GM18909 (cell line): ENCODE data around the gene F7.
"Not testable (repeated sequence)": the region's sequence is repeated elsewhere in the genome, so short reads cannot be mapped to it uniquely, and the experiment has no call there.

Source experiments
- ATAC-seq: cut with Tn5 transposase; IDR thresholded peaks from one replicate; pipeline ENCODE4 v1.9.1; 2021; ENCODE audit warnings: mild to moderate bottlenecking; ENCODE audit not compliant: unreplicated experiment, poor library complexity

Gene F7

DNA sequence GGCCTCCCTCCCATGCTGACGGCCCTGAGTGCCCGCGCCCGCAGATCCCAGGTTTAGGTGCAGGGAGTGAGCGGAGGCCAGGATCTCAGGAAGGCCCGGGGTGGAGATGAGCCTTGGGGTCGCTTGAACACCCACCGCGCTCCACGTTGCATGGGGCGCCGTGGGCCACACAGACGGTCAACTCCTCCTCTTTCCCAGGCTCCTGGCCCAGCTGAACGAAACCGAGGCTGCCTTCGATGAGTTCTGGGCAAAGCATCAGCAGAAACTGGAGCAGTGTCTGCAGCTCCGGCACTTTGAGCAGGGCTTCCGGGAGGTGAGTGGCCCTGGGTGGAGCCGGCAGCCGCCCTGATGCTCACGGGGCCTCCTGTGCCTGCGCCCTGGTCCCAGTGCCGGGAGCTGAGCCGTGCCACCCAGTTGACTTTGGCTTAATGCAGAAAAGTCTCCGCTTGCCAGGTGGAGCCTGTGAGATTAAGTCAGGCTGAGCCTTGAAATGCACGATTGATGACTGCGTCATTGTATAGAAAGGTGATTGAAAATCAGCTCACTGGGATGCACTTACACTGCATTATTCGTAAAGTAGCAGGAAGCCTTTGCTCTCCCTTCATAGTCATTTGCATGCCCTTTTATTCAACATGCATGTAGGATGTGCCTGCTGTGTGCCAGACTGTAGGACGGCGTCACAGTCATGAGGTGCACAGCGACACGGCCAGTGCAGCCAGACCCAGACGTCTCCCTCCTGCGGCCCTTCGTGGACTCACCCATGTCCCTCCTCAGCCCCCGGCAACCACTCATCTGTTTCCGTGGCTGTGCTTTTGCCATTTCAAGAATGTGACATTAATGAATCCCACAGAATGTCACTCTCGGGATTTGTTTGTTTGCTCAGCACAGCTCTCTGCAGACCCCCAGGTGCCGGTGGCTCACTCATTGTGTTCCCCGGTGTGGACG lies 35.5 kb upstream of the F7 start:
- ATAC-seq: no peak

DNA sequence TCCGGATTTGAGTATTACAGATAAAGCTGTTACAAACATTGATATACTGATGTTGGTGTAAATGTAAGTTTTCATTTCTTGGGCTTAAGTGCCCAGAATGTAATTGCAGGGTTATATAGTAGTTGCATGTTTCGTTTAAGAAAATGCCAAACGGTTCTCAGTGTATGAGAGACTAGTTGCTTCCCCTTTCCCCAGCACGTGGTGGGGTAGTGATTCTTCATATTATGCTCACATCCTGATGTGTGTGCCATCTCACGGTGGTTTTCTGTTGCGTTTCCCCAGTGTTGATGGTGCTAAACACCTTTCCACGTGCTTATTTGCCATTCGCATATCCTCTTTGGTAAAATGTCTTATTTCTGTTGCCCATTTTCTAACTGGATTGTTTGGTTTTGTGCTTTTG lies 34.7 kb upstream of the F7 start:
- no peak for ATAC-seq

DNA sequence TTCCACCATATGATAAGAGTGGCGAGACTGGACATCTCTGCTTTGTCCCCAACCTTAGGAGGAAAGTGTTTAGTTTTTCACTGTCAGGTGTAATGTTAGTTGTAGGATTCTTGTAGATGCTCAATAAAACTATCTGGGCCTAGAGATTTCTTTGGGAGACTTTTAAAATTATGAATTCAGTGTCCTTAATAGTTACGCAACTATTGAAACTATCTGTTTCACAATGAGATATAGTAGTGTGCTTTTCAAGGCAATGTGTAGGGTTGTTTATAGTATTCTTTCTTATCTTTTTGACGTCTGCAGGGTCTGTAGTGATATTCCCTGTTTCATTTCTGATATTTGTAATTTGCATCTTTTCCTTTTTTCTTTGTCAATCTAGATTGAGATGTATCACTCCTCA lies 33.2 kb upstream of the F7 start:
- no peak for ATAC-seq

DNA sequence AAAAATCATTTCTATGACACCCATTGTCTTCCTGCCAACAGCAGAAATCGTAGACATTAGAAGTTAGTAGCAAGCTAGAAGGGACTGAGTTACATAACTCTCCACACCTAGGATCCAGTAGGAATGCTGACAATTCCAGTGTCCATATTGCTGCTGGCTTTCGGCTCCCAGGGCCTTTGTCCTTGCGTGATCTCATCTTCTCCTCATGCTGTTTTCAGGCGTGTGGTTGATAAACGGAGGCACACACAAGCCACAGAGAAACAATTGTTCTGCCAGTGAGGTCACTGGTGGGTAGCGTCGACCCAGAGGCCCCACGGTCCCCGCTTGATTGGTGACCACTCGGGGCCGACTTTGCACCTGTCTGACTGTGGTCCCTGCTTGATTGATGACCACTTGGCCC lies 31.6 kb upstream of the F7 start:
- no peak for ATAC-seq

DNA sequence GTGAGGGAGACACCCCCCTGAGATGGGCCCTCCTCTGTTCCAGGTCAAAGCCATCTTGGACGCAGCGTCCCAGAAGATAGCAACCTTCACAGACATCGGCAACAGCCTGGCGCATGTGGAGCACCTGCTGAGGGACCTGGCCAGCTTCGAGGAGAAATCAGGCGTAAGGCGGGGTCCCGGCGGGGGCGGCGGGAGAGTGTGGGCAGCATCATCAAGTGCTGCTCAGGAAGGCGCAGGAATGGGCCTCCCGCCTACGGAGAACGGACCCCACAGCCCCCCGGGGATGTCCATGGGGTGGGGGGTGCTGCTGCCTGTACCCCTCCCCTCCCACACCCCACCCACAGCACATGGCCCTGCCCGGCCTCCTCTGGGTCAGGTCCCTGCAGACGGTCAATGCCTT lies 31.2 kb upstream of the F7 start:
- no peak for ATAC-seq

DNA sequence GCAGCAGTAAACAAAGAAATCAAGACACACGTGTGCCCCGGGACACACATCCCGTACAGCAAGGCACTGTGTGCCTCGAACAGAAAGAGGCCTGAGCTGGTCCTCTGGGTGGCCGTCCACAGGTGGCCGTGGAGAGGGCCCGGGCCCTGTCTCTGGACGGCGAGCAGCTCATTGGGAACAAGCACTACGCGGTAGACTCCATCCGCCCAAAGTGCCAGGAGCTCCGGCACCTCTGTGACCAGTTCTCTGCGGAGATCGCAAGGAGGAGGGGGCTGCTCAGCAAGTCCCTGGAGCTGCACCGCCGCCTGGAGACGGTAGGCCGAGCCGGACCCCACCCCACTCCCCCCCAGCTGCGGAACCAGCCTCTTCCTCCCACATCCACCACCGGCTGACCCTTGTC lies 30.7 kb upstream of the F7 start:
- no peak for ATAC-seq

DNA sequence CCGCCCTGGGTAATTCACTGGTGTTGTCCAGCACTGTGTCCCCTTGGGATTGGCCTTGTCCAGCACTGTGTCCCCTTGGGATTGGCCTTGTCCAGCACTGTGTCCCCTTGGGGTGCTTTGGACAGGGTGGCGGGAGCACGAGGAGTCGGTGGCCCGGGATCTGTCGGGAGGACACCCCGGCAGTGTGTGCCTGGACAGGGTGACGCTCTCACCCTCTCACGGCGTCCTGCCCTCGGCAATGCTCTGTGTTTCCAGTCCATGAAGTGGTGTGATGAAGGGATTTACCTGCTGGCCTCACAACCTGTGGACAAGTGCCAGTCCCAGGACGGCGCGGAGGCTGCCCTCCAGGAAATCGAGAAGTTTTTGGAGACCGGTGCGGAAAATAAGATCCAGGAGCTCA lies 29.9 kb upstream of the F7 start:
- ATAC-seq: no peak

DNA sequence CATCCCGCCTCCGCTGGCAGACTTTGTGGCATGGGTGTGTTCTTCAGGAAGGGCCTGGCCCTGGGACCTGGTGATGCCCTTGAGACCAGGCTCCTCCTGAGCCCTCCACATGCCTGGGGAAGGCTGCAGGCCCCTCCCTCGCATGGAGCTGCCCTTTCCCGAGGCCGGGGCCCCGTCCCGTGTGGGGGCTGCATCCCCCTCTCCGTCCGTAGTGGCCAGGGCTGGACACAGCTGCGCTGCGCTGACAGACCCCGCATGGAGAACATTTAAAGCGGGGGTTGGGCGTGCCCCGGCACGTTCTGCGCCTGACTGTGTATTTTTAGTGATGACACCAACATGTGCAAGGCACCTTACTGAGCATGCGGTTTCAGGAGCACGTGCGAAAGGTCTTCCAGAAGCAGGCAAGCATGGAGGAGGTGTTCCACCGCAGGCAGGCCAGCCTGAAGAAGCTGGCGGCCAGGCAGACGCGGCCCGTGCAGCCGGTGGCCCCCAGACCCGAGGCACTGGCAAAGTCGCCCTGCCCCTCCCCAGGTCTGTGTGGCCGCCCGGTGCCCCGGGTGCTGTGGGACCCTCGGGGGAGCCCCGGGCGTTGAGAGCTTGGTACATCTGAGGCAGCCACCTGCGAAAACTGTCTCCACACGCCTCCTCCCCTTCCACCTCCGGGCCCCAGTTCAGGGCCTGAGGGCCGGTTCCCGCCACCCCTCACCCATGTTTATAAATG lies 28.8 kb upstream of the F7 start:
- no peak for ATAC-seq

DNA sequence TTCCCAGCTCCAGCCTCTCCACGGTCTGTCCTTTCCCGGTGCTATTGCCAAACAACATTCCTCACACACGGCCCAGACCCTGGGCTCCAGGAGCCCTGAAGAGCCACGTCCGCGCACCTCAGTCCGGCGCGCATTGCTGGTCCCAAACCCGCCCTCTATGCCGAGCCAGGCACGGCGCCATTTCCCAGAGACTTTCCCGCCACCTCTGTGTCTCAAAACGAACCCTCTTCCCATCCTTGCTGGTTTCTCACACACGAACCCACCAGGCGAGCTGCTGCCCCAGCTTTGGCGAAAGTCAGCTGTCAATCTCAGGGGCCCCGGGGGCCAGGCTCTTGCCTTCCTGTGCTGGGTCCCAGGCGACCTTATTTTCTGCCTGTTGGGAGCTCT lies 28.0 kb upstream of the F7 start:
- no peak for ATAC-seq

DNA sequence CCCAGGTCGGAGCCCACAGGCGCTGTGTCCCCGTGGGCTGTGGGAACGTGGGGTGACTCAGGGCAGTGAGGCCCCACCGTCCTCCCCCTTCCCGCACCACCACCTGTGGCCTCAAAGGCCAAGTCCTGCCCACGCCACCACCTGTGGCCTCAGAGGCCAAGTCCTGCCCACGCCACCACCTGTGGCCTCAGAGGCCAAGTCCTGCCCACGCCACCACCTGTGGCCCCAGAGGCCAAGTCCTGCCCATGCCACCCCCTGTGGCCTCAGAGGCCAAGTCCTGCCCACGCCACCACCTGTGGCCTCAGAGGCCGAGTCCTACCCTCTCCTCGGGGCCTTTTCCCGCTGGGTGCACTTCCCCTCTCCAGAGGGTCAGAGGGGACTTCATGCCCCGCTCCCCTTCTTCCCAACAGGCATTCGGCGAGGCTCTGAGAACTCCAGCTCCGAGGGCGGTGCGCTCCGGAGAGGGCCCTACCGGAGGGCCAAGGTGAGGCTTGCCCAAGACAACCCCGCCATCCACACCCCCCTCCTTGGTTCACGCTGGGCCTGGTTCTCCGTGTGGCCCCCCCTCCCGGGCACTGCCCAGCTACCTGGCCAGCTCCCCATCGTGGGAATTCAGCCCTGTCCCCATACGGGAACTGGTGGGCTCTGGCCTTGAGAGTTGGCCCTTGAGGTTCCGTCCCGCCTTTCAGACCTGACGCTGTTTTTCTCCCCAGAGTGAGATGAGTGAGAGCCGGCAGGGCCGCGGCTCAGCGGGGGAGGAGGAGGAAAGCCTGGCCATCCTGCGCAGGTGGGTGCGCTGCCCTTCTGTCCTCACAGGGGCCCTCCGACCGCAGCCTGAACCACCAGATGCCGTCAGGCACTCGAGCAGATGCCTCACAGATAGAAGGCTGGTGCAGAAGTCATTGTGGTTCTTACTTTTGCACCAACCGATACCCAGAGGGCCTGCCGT lies 27.4 kb upstream of the F7 start:
- ATAC-seq: no peak

DNA sequence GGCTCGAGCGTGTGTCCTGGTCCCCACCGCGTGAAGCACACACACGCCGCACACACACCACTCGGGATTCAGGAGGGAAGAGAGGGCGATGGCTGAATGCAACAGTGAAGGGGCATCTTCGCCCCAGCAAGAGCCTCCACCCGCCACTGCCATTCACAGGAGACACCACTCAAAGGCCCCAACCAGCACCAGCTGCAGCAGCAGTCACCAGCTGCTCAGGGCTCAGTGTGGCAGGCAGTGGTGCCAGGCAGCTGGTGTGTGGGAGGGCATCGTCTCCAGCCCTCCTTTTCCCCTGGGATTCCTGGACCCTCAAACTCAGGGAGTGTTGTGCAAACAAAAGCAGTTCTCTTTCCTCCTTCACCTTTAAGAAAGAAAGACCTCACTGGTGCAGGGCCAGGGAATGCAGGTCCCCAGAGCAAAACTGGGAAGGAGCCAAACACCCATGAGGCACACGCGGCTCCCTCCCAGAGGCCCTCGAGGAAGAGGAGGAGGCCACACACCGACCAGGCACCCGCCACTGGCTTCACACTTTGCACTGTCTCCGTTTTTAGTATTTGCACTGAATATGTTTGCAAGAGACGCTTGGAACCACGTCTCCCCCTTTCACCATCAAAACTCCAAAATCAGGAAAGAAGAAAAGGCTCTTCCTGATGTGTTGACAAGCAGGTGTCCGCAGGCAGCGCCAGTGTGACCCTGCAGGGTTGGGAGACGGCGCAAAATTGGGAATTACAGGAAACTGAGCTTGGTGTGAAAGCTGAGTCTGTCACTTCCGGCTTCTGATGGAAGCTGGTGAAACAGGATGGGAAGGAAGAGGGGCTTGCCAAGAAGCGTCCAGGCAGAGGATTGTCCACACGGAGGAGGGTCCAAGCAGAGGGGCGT lies 26.4 kb upstream of the F7 start:
- ATAC-seq: no peak

DNA sequence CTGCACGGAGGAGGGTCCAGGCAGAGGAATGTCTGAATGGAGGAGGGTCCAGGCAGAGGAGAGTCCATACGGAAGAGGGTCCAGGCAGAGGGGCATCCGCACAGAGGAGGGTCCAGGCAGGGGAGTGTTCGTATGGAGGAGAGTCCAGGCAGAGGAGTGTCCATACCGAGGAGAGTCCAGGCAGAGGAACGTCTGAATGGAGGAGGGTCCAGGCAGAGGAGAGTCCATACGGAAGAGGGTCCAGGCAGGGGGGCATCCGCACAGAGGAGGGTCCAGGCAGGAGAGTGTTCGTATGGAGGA lies 25.9 kb upstream of the F7 start:
- ATAC-seq: not testable (repeated sequence)

DNA sequence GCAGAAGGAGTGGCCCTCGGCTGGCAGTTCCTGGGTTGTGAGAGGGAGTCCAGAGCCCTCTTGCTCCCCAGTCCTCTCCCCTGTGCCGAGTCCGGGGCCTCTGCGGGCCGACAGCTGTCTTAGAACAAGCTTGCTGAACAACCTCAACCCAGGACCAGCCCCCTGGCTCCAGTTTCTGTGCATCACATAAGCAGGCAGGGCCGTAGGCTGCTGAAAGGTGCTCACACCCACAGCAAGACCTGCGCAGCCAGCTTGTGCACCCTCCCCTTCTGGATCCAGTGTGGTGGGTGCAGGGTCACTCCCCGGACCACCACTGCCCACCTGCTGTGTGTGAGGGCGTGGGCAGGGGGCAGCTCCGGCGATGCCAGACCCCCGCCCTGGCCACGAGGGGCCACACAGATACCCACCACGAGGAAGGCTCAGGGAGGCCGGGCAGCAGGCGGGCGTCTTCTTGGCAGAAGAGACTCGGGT lies 25.2 kb upstream of the F7 start:
- no peak for ATAC-seq

DNA sequence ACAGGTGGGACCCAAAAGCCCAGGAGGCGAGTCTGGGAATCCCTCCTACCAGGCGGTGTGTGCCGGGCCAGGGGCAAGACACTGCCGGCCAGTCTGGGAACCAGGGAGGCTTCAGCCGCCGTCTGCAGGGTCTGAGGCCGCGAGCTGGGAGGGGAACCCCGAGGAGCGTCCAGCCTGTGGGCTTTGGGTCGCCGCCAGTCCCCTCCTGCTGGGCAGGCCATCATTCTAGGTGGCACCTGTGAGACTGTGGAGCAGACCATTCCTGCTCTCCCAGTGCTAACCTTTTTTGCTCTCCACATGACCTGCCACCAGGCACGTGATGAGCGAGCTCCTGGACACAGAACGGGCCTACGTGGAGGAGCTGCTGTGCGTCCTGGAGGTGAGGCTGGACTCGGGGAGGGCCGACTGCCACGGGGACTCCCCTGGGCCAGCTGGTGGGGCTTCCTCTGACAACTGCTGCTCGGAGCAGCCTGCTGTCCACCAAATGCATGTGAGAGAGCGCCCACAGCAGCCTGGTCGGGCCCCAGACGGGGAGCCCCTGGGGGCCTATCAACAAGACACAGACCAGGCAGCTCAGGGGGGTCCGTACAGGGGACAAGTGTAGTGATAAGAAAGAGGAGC lies 24.6 kb upstream of the F7 start:
- ATAC-seq: no peak

DNA sequence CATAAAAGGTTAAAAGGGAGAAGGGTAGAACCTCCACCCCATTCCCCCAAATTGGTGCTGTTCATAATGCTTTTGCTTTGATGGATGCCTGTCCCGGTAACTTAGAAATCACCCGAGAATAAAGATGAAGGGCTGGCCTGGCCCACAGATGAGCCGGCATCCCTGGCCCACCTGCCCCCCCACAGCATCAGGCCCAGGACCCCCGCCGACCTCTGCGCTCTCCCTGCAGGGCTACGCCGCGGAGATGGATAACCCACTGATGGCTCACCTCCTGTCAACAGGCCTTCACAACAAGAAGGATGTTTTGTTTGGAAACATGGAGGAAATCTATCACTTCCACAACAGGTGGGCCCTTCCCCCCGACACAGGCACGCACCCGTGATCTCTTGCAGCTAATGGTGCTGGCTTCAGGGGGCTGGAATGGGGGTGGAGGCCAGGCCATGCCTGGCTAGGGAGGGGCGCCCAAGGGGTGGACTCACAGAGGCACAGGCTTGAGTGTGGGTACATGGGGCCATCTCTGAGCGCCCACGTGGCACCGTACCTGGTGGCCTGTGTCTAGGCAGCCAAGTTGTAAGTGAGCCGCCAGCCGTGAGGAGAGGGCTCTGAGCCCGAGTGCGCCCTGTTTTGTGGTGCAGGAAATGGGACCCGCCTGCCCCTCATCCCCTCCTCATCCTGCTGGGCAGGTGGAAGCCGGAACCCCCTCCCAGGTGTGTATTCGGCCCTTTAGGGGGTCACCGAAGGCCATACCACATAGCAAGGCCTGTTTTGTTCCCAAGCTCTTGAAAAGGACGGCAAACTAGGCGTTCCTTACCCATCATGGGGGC lies 23.2 kb upstream of the F7 start:
- no peak for ATAC-seq

DNA sequence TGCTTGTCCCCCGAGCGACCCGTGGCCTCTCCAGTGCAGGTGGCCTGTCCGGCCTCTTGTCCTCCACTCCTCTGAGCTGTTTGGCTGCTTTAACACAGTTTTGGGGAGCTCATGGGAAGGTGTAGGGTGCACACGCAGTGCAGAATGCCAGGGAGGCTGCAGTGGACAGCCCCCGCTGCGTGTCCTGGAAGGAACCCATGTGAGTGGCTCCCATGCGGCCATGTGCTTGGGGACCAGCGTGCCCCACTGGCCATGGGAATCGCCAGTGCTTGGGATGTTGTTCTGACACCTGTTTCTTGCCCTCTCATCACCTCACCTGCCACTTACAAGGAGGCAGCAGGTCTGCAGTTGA lies 22.6 kb upstream of the F7 start:
- ATAC-seq: no peak

DNA sequence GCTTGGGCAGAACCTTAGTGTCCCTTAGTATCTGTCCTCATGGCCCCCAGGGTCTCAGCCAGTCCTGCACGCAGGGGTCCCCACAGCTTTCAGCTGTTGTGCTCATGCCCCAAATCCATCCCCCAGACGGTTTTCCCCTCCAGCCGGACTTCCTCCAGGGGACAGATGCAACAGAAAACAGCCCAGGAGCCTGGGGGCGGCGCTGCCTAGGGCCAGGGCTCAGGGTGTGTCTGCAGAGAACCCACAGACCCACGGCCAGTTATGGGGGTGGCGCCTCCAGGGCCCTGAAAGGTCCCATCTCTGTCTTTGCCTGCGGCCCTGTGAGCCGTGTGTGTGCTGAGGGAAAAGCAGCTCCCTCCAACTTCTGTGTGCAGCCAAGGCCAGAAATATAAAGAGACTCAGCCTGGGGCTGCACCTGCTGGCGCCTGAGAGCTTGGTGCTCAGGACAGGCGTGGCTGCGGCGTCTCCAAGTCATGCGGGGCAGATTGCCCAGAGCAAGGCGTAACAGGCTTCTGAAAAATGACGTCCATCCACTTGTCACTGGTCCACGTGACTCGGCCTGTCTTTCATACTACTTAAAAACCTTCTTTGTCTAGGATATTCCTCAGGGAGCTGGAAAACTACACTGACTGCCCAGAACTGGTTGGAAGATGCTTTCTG lies 22.1 kb upstream of the F7 start:
- ATAC-seq: no peak
